HL-60/S4 (cell line): ENCODE data around the gene IGF1R.

Source experiments
- in situ Hi-C: fragments of 300-500 bp; cut with MboI; formaldehyde crosslinking; loops from 2 replicates; pipeline ENCODE4 v1.14.3; 2022; ENCODE audit warnings: low sequenced_read_pairs

IGF1R gene

DNA sequence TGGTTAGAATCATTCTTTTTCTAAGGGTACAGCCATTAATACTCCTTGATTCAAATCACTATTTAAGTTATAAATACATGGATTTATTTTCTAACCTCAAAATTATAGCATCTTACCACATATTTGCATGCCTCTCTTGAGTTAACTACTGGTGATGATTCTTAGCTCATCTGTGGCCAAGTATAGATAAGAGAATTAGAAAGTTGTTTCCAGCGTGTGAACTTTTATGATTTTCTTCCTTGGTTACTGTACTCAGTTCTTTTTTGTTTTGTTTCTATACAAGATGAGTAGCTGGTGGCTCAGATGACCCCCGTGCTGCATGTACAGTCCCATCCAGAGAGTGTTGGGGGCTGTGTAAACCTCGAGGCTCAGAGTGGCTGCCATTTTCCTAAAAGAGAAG, 124.6 kb downstream of the IGF1R start:
- in situ Hi-C loops, result no loop called here

DNA sequence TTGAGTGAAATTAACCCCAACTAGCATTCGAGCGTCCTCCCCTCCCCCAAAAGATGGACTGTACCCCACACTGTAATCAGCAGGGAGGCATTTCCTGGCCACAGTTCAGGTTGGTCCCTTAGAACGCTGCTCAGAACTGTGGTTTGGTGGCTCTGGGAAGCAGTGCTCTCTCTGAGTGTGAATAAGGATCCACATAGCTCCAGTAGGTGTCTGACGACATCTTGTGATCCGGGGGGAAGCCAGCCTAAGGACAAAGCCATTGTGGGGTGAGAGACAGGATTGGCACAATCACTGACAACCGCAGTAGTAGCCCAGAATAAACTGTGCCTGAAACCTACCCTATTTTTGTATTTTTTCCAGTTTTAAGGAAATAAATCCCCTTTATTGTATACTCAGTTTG, 125.3 kb downstream of the IGF1R start:
- in situ Hi-C loops, result no loop called here

DNA sequence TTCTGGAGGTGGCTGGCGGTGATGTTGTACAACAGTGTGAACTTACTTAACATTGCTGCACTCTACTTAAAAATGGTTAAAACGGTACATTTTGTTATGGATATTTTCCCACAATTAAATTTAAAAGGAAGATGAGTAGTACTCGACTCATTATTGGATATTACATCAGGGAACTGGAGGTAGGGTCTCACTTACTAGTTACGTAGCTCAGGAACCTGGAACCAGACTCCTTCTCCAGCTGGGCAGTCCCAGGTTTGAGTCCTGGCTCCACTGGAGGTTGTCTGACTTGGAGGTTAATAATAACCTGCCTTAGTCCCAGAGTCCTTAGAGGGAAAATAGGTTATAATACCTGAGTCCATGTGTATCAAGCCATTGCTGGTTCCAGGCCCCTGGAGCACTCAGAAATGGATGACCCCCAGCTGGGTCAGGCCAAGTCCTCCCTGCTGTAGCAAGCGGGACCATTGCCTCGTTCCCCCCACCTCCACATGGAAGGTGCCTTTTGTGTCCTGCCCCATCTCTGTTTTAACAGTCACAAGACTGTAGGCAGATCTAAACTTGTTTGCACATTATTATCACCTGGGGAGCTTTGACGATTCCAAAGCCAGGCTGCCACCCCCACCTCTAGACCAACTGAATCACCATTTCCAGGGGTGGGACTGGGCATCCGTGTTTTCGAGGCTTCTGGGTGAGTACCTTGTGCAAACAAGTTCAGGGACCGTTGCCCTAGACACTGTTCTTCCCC, 126.6 kb downstream of the IGF1R start:
- in situ Hi-C loops, result no loop called here

DNA sequence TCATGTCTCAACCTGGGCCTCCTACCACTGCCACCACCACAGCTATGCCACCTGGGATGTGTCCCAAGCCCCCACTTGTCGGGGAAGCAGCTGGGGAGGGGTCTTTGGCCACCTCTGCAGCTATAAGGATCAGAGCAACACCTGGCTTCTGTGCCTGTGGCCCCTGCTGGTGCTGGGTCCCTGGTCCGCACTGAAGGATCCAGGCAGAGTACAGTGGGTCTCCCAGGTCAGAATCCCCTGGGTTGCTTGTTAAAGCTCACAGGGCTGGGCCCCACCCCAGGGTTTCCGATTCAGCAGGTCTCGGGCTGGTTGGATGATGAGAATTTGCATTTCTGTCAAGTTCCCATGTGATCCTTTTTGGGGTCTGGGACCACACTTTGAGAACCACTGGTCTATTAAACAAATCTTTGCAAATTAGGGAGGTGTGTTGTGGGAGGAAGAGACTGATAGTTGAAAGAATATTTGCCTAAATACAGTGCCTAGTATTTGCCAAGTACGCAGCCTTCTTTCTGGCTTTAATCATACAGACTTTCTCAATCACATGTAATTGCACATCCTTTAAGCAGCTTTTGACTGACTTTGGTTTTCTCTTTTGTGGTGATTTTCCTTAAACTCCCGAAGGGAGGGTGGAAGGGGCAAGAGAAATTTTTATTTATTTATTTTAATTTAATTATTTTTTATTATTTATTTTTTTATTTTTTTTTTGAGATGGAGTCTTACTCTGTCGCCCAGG, 127.3 kb downstream of the IGF1R start:
- in situ Hi-C loops, result no loop called here

DNA sequence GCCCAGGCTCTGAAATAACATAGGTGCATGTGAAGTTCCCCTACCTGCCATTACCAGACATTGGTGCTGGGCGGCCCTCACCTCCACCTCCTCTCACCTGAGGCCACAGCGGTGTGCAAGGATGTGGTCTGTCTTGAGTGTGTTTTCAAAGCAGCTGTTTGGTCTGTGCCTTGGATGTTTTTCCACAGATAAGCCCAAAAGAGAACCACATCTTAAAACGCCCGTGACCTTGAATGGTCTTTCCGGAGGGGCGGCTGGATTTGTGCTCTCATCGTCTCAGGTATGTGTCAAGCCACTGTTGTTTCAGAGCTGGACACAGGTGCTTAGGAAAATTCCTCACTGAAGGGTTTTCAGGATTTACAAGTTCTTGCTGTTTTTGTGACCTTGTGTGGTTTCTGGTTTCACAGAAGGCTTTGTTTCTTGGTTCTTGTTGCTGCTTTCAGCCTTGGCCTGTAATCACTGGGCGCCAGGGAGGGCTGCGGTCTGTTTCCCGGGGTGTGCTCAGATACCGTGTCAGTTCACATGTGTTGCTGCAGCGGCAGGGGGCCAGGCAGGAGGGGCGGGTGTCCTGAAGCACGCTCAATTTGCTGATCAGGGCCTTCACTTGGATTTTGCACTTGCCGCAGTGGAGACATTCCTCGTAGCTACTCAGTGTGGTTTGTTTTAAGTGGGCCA, 128.4 kb downstream of the IGF1R start:
- in situ Hi-C loops, result no loop called here

DNA sequence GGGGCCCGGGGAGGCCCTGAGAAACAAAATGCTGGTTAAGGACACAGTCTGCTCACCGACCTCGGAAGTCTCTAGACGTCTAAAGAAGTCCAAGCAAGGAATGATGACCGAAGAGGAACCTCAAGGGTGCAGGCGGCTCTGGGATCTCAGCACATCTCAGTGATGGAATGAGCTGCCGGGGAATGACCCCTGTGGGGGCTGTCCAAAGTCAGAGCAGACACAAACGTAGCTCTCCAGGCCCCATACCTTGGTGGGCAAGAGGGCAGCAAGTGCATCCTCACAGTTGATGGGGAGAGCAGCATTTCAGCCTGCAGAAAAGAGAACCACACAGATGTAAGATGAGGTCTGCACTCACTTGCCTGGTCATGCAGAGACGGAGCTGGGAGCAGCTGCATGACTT, 129.1 kb downstream of the IGF1R start:
- in situ Hi-C loops, result no loop called here

DNA sequence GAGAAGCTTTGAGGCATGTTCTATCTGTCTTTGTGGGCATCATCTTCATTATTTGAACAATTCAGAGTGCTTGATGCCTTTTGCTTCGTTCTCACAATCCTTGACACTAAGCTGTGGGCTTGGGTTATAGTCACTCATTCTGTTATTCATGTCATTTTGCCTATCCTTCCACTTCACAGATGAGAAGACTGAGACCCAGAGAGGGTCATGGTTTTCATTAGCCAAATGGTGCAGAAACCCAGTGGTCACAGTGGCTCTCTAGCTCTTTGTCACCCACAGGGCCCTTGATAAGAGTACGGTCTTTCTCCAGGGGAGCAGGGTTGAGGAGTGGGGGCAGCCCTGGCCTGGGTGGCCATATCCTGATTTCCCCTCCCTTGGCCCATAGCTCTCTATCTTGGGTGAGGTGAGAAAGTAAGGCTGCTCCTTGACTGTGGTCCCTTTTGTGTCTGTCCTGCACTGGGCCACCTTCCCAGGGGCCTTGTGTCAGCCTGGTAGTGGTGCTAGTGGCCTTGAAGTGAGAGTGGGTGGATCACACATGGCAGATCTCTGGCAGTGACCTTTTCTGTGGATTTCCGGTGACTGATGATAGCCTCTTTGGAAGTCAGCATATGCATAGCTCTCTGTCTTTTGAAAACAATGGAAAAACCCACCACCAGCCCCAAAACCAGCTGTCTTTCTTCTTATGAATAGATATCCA, 130.1 kb downstream of the IGF1R start:
- in situ Hi-C loops, result no loop called here

DNA sequence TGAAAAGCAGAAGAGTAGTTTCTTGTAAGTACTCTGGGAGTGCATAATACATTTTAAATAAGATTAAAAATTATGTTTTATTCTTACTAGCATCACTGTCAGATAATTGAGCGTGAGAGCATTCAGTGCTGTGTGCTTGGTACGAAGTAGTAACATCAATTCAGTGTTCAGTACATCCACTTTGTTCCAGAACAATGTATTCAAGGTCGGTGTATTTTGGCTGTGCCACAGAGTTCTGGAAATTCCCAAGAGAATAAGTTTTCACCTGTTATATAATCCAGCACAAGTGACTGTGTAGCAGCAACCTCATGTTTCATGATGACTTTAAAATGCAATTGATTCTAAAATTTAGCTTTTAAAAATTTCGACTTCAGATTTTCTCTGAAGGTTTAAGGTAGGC, 130.6 kb downstream of the IGF1R start:
- in situ Hi-C loops, result no loop called here

DNA sequence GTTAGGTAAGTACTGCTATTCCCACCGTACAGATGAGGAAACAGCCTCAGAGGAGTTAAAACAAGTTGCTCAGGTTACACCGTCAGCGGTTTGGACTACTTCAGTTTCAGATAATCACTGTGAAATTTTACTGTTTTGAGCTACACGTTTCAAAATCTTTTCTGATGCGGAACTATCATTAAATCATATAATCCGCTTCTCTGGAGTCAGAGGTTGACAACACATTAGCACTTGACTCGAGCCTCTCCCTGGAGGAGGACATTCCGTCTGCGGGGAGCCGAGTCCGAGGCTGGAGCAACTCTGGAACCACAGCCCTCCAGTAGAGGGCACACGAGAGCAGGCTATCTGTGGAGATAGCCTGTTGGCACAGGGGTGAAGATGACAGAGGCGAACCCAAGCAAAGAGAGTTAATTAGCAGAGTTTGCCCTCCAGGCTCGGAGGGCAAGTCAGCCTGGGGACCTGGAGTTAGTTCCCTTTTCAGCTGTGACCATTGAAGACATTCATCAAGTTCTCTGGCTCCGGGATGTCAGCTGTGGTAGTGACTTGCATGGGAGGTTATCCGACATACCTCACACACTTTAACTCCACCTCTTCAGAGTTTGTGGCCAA, 131.2 kb downstream of the IGF1R start:
- in situ Hi-C loops, result no loop called here

DNA sequence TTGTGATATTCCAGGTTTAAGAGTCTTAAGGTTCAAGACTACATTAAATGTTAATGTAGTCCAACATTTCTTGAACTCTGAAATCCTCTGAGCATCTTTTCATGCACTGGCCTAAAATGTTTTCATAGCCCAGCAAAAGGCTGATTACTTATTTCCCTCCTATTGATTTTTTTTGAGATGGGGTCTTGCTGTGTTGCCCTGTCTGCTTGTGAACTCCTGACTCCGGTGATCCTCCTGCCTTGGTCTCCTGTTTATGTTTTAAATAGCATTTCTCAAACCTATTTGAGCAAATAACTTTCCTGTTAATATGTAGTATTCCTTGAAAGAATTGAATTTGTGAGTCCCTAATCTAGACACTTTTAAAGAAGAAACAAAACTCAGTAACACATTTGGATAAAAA, 133.5 kb downstream of the IGF1R start:
- in situ Hi-C loops, result no loop called here

DNA sequence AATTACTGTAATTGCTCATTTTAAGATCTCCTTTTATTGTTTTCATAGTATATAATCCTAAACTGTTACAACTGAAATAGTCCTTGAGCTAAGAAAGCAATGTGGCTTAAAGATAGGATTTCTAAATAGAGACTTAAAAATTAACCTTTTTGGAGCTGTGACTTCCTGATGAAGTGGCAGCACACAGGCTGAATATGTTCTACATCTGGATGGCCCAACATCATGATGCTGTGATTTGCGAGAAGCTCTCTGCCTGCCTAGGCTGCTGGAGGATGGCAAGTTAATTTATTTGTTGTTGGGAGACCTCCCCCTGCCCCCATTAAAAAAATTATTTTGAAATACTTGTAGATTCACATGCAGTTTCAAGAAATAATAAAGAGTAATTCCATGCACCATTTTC, 134.5 kb downstream of the IGF1R start:
- in situ Hi-C loops, result no loop called here

DNA sequence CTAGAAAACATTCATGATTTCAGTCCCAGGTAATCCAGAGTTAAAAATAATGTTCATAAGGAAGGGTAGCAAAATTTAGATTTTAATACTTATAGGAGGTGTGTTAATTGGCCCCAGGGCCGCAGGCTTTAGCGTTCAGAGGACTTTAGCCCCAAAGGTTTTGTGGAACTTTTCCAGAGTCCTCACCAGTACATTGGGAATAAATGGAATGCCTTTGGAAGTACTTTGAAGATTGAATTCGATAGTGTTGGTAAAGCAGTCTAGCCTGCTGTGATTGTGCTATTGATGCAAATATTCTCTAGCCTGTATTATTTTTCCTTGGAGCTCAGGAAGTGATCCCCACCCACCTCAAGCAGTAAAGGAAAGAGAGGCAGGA, 137.1 kb downstream of the IGF1R start:
- in situ Hi-C loops, result no loop called here

DNA sequence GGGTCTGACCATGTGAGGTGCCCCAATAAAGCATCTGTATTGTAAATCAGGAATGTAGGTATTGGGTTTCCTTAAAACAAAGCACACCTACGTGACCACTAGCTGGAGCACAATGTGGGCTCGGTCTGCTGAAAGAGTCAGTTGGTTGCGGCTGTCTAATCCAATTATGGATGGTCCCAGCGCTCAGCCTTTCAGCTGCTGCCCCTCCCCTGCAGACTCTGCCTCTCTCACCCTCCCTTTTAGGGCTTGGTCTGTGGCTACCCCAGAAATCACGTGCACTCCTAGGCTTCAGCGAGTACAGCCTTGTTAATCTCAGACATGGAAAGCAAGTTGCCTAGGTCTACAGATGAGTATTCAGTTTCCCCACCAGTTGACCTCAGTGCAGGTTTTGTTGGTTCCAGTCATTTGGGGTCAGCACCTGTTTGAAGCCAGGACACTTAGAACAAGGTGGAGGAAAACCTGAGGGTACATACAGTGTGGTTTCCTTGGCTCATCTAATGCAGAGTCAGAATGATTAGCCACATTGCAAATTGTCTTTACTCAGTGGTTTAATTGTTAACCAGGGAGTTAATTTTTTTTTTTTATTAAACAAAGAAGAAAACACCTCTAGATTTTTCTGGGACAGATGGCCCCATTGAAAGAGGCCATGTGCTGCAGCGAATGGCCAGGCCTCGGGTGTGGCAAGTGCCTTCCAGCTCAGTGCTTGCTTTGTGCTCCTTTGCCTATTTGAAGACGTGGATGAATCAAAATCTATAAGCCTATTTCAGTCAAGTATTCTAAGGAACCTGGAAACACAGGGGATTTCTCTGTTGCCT, 137.7 kb downstream of the IGF1R start:
- in situ Hi-C loops, result no loop called here

DNA sequence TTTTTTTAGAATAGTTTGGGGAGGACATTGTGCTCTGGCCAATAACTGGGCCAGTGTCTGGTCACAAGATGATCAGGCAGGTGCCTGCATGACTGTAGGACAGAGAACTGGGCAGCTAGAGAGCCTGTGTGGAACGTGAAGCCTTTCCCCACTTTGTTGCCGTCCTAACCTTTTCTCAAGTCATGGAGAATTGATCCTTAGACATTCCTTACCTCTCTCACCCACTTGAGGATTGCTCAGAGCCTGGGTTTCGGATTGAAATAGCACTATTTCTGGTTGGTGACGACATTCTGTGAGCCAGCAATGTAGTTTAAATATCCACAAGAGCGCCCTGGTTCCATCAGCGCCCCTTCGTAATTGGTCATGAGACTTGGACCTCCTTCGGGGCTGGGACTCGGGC, 138.4 kb downstream of the IGF1R start:
- in situ Hi-C loops, result no loop called here

DNA sequence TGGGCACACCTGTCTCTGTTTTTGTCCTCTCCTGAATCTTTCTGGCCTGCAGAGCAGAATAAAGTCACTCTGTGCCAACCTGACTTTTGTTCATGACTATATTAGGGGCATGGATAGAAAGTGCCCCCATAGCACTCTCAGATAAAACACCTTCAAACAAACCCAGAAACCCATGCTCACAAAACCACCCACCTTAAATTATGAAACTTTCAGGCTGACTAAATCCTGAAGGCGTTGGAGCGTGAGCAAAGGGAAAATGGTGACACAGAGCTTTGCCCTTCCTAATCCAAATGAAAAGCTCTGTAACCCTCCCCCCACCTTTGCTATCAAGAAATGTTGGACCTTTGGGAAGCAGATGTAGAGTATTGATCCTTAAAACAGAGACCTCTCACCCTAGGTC, 138.9 kb downstream of the IGF1R start:
- in situ Hi-C loops, result no loop called here

DNA sequence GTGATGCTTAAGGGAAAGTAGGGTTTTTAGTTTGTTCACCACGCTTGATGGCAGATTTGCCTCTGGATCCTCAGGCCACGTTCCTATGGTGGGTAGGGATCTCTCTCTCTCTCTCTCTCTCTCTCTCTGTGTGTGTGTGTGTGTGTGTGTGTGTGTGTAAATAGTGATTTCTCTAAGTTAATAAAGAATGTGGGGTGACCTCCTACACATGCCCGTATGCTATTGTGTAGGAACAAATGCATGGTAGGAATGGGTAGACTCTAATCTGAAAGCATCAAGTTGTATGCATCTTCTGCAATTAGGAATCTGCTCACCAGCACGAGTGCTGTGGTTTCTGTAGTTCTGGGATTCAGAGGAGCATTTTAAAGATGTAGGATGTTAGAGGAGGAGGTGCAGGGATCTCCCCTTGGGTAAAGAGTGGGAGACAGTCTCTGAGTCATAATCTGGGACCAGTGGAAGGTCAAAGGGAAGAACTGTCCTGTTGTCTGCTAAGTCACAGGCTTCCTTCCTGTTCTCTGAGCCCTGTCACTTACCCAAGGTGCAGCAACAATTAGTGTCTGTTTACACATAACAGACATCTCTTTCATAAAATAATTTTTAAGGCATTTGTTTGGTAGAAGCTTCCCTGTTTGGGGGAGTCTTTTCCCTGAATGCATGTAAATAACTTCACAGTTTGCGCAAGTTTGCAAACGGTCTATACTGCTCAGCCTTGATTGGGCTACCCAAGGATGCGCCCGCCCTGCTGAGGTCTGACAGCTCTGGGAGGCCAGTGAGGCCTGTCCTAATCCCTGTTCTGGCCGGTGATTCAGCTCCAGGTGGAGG, 139.8 kb downstream of the IGF1R start:
- in situ Hi-C loops, result no loop called here

DNA sequence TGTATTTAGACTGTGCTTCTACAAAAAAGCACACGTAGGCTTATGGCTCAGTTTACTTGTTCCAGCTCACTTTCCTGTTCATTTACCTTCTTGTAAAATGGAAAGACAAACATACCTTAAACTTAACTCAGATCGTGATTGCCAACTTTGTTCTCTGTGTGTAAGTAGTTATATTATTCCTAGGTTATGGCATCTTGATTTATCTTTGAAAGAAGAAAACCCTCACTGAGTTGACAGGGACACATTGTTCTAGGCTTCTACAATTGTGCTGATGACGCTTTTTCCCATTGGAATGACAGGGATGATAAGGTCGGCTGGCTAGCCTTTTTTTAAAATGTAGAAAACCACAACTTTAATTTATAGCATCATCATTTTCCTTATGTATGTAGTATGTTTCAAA, 140.7 kb downstream of the IGF1R start:
- in situ Hi-C loops, result no loop called here

DNA sequence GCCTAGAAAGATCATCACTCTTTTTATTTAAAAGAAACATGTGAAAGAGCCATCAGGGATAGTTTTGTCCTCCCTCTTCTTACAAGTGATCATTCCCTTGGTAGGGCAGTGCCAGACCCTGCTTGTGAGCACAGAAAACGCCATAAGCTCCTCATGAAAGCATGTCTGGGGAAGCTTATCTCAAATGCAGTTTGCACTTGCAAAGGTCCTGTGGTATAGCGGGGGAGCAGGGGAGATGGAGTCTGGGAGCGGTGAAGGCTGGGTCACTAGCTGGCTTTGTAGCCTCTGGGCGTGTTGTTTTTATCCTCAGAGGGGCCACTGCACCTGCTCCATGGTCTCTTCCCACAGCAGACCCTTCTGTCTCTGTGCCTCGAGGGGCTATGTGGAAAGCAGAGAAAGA, 141.9 kb downstream of the IGF1R start:
- in situ Hi-C loops, result no loop called here

DNA sequence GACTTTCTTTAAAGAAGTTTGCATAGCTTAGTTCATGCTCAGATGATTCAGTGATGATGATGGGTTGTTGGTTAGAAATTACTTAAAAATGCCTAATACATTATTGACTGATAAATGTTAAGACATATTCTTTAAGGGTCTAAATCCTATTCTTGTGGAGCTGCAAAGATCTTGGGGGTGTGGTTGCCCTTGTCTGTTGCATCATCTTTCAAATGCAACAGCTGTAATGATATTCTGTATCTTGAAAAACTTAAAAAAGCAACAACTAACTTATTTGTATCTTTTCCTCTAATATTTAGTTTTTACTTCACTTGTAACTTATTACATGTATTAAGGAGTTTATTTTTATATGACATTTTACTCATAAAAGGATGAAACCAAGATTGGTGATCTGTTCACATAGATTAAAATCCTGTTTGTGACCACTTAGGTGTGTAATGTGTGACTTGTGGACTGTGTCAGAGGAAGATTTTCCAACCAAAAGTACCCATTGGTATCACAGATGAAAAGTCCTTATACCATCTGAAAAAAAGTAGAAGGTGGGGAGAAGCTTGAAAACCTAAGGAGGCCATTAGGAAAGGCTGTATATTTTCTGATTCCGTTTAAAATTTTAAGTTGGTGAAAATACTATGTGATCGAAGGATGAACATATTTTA, 142.8 kb downstream of the IGF1R start:
- in situ Hi-C loops, result no loop called here
